Astrocyte (in vitro differentiated cells and primary cell): ENCODE data around the gene ITGA8. TPM values are rescaled to one million over a fixed set of nuclear protein-coding genes. Genes with fewer than 3 reads are reported as not detected.

Experiments
- DNase-seq: peaks from one replicate; pipeline ENCODE4 v3.0.0-alpha.2; 2010; ENCODE audit warnings: low read depth
- FAIRE-seq: peaks from 2 replicates; lab custom pipeline; 2011; peaks lifted over from hg19 to GRCh38; lab: Jason Lieb, UNC
- H2AFZ ChIP-seq: 2 replicates; pipeline ENCODE4 v1.6.0; 2012; ENCODE audit warnings: low read depth, low read length, inconsistent platforms
- H3K27ac ChIP-seq: 2 replicates; pipeline ENCODE4 v1.5.1; 2011; ENCODE audit warnings: low read depth, low read length, inconsistent platforms
- H3K27me3 ChIP-seq: 2 replicates; pipeline ENCODE4 v1.6.0; 2011; ENCODE audit warnings: low read length, inconsistent platforms; ENCODE audit not compliant: insufficient read depth
- H3K36me3 ChIP-seq: 2 replicates; pipeline ENCODE4 v1.5.1; 2011; ENCODE audit warnings: low read length, inconsistent platforms; ENCODE audit not compliant: insufficient read depth
- H3K4me1 ChIP-seq: 2 replicates; pipeline ENCODE4 v1.5.1; 2011; ENCODE audit warnings: low read length, inconsistent platforms; ENCODE audit not compliant: insufficient read depth
- H3K4me2 ChIP-seq: 2 replicates; pipeline ENCODE4 v1.6.0; 2012; ENCODE audit warnings: low read length, inconsistent platforms
- H3K4me3 ChIP-seq: 2 replicates; pipeline ENCODE4 v1.5.1; 2011; ENCODE audit warnings: low read depth, mild to moderate bottlenecking, low read length, inconsistent platforms; ENCODE audit not compliant: insufficient read depth
- H3K79me2 ChIP-seq: 2 replicates; pipeline ENCODE4 v1.6.0; 2012; ENCODE audit warnings: mild to moderate bottlenecking, low read length, inconsistent platforms; ENCODE audit not compliant: insufficient read depth
- H3K9ac ChIP-seq: 2 replicates; pipeline ENCODE4 v1.6.0; 2012; ENCODE audit warnings: mild to moderate bottlenecking, low read length, inconsistent platforms
- H3K9me3 ChIP-seq: 2 replicates; pipeline ENCODE4 v1.5.1; 2012; ENCODE audit warnings: low read depth, mild to moderate bottlenecking, low read length, inconsistent platforms; ENCODE audit not compliant: insufficient read depth
- H4K20me1 ChIP-seq: 2 replicates; pipeline ENCODE4 v1.6.0; 2012; ENCODE audit warnings: low read length, inconsistent platforms; ENCODE audit not compliant: insufficient read depth
- H3K27ac Mint-ChIP-seq: one replicate; pipeline ENCODE4 v1.8.0; 2021; ENCODE audit warnings: mild to moderate bottlenecking, mixed read lengths; ENCODE audit not compliant: unreplicated experiment
- H3K27me3 Mint-ChIP-seq: one replicate; pipeline ENCODE4 v1.8.0; 2021; ENCODE audit warnings: low read depth, mixed read lengths; ENCODE audit not compliant: unreplicated experiment
- H3K36me3 Mint-ChIP-seq: one replicate; pipeline ENCODE4 v1.8.0; 2021; ENCODE audit warnings: low read depth, mixed read lengths; ENCODE audit not compliant: unreplicated experiment
- H3K4me1 Mint-ChIP-seq: one replicate; pipeline ENCODE4 v1.8.0; 2021; ENCODE audit warnings: low read depth, mixed read lengths; ENCODE audit not compliant: unreplicated experiment
- H3K4me3 Mint-ChIP-seq: one replicate; pipeline ENCODE4 v1.8.0; 2021; ENCODE audit warnings: mild to moderate bottlenecking, moderate library complexity, mixed read lengths; ENCODE audit not compliant: unreplicated experiment
- H3K9me3 Mint-ChIP-seq: one replicate; pipeline ENCODE4 v1.8.0; 2021; ENCODE audit warnings: mild to moderate bottlenecking, mixed read lengths; ENCODE audit not compliant: unreplicated experiment
- CTCF ChIP-seq: IDR thresholded peaks from 2 replicates; pipeline ENCODE4 v1.5.1; 2011; ENCODE audit warnings: low read depth, mild to moderate bottlenecking, inconsistent platforms, low read length, moderate library complexity; ENCODE audit not compliant: insufficient read depth
- EZH2 ChIP-seq: IDR thresholded peaks from 2 replicates; pipeline ENCODE4 v1.6.1; 2012; ENCODE audit warnings: mild to moderate bottlenecking, low read length, inconsistent platforms; ENCODE audit not compliant: insufficient read depth
- total RNA-seq: library from RNA; stranded (reverse); gene quantifications from 2 replicates; pipeline ENCODE4 v1.2.1, GENCODE V29; 2021

The ITGA8 gene
- total RNA-seq, 1 donor from 2014 or later = not detected

- Mint-ChIP-seq H3K27ac (no peak overlapping the region), H3K4me1 (no peaks in the 10 kb centered on the region), H3K27me3 (peaks cover 12% of the 10 kb centered on the region), H3K36me3 (no peaks in the 10 kb centered on the region), H3K9me3 (no peaks in the 10 kb centered on the region), H3K4me3 (no peak overlapping the region)
- no peak for TF ChIP-seq EZH2
- no peak for TF ChIP-seq CTCF
- Histone ChIP-seq H3K4me2 (no peak overlapping the region), H3K4me3 (no peak overlapping the region), H3K4me1 (no peaks in the 10 kb centered on the region), H2AFZ (no peak overlapping the region), H3K9ac (no peak overlapping the region), H3K79me2 (no peaks in the 10 kb centered on the region), H4K20me1 (no peaks in the 10 kb centered on the region), H3K36me3 (no peaks in the 10 kb centered on the region), H3K27ac (no peak overlapping the region), H3K9me3 (no peaks in the 10 kb centered on the region), H3K27me3 (peaks cover 2% of the 10 kb centered on the region)
- DNase-seq (no peak), FAIRE-seq (no peak)
Measured at GRCh38 chr10:15528859-15529239, 190.9 kb downstream of the ITGA8 start.

- DNase-seq (no peak), FAIRE-seq (no peak)
- Histone ChIP-seq H3K4me2 (no peak overlapping the region), H3K36me3 (no peaks in the 10 kb centered on the region), H3K79me2 (no peaks in the 10 kb centered on the region), H3K27ac (no peak overlapping the region), H4K20me1 (no peaks in the 10 kb centered on the region), H3K4me3 (no peak overlapping the region), H3K4me1 (no peaks in the 10 kb centered on the region), H3K9ac (no peak overlapping the region), H3K9me3 (no peaks in the 10 kb centered on the region), H2AFZ (no peak overlapping the region), H3K27me3 (peaks cover 2% of the 10 kb centered on the region)
- no peak for TF ChIP-seq EZH2
- no peak for TF ChIP-seq CTCF
- Mint-ChIP-seq H3K4me3 (no peak overlapping the region), H3K9me3 (no peaks in the 10 kb centered on the region), H3K27me3 (peaks cover 12% of the 10 kb centered on the region), H3K4me1 (no peaks in the 10 kb centered on the region), H3K36me3 (no peaks in the 10 kb centered on the region), H3K27ac (no peak overlapping the region)
Measured at GRCh38 chr10:15526754-15527153, 193.0 kb downstream of the ITGA8 start.

GRCh38 chr10:15521328-15521903, 198.3 kb downstream of the ITGA8 start:
- no peak overlapping the region for H2AFZ ChIP-seq
- no peaks in the 10 kb centered on the region for H3K79me2 ChIP-seq
- no peaks in the 10 kb centered on the region for H3K4me1 Mint-ChIP-seq
- no peak overlapping the region for H3K9ac ChIP-seq
- H4K20me1 ChIP-seq = no peaks in the 10 kb centered on the region
- H3K4me3 Mint-ChIP-seq = no peak overlapping the region
- no peaks in the 10 kb centered on the region for H3K36me3 Mint-ChIP-seq
- H3K4me2 ChIP-seq = no peak overlapping the region
- H3K4me3 ChIP-seq = no peak overlapping the region
- DNase-seq = no peak
- H3K27me3 Mint-ChIP-seq = no peaks in the 10 kb centered on the region
- H3K27ac Mint-ChIP-seq = no peak overlapping the region
- TF ChIP-seq EZH2 (no peak), CTCF (no peak)
- no peak overlapping the region for H3K27ac ChIP-seq
- no peaks in the 10 kb centered on the region for H3K27me3 ChIP-seq
- no peaks in the 10 kb centered on the region for H3K4me1 ChIP-seq
- no peaks in the 10 kb centered on the region for H3K36me3 ChIP-seq
- no peak for FAIRE-seq
- H3K9me3 Mint-ChIP-seq = no peaks in the 10 kb centered on the region
- no peaks in the 10 kb centered on the region for H3K9me3 ChIP-seq
